ENCODE data around the gene CEP170B.
"Not testable (repeated sequence)": the region's sequence is repeated elsewhere in the genome, so short reads cannot be mapped to it uniquely, and the experiment has no call there.

The CEP170B gene

GRCh38 chr14:104882991-104883660 is 18.1 kb downstream of the CEP170B start:
- Histone ChIP-seq H3K9ac (ENCODE audit: low read depth, low read length, poor library complexity, severe bottlenecking) (no peak overlapping the region), H2AFZ (ENCODE audit: low read length) (no peak overlapping the region), H3K9me2 (replicated peaks; ENCODE audit: low read depth, low read length) (no peaks in the 10 kb centered on the region), H3K9me3 (ENCODE audit: insufficient read depth, low read depth, low read length) (no peaks in the 10 kb centered on the region), H3K4me3 (ENCODE audit: low read length, poor library complexity, severe bottlenecking) (no peak overlapping the region), H3F3A (ENCODE audit: low read depth) (no peaks in the 10 kb centered on the region), H3K36me3 (ENCODE audit: insufficient read depth, low read length) (no peaks in the 10 kb centered on the region), H4K20me1 (ENCODE audit: insufficient read depth, low read length, poor library complexity, severe bottlenecking) (no peaks in the 10 kb centered on the region), H3K4me2 (ENCODE audit: low read depth, low read length, poor library complexity, severe bottlenecking) (no peak overlapping the region), H3K27me3 (ENCODE audit: insufficient read depth, low read length, poor library complexity, severe bottlenecking) (no peaks in the 10 kb centered on the region), H3K4me1 (ENCODE audit: insufficient read depth, low read length, poor library complexity, severe bottlenecking) (no peaks in the 10 kb centered on the region), H3K79me2 (ENCODE audit: insufficient read depth, low read length) (no peaks in the 10 kb centered on the region)
- TF ChIP-seq CTCF (conservative IDR thresholded peaks at IDR 0.05; ENCODE audit: low read length) = no peak
- no peak for TF ChIP-seq EZH2phosphoT487 (IDR thresholded peaks at IDR 0.05; ENCODE audit: borderline replicate concordance)

GRCh38 chr14:104883681-104884361 is 18.8 kb downstream of the CEP170B start:
- Histone ChIP-seq H3K79me2 (ENCODE audit: insufficient read depth, low read length) (no peaks in the 10 kb centered on the region), H3K9me2 (replicated peaks; ENCODE audit: low read depth, low read length) (no peaks in the 10 kb centered on the region), H3K4me3 (ENCODE audit: low read length, poor library complexity, severe bottlenecking) (no peak overlapping the region), H3K27me3 (ENCODE audit: insufficient read depth, low read length, poor library complexity, severe bottlenecking) (no peaks in the 10 kb centered on the region), H2AFZ (ENCODE audit: low read length) (no peak overlapping the region), H3K4me2 (ENCODE audit: low read depth, low read length, poor library complexity, severe bottlenecking) (no peak overlapping the region), H3K4me1 (ENCODE audit: insufficient read depth, low read length, poor library complexity, severe bottlenecking) (no peaks in the 10 kb centered on the region), H3F3A (ENCODE audit: low read depth) (no peaks in the 10 kb centered on the region), H3K9me3 (ENCODE audit: insufficient read depth, low read depth, low read length) (no peaks in the 10 kb centered on the region), H3K36me3 (ENCODE audit: insufficient read depth, low read length) (no peaks in the 10 kb centered on the region), H3K9ac (ENCODE audit: low read depth, low read length, poor library complexity, severe bottlenecking) (no peak overlapping the region), H4K20me1 (ENCODE audit: insufficient read depth, low read length, poor library complexity, severe bottlenecking) (no peaks in the 10 kb centered on the region)
- no peak for TF ChIP-seq CTCF (conservative IDR thresholded peaks at IDR 0.05; ENCODE audit: low read length)
- TF ChIP-seq EZH2phosphoT487 (IDR thresholded peaks at IDR 0.05; ENCODE audit: borderline replicate concordance) = no peak

- not testable (repeated sequence) for H3K36me3 ChIP-seq (ENCODE audit: insufficient read depth, low read length); H3K27me3 ChIP-seq (ENCODE audit: insufficient read depth, low read length, poor library complexity, severe bottlenecking); H3K79me2 ChIP-seq (ENCODE audit: insufficient read depth, low read length)
These were observed 19.3 kb downstream of the CEP170B start for GRCh38 chr14:104884381-104884780.

More at GRCh38 chr14:104884381-104884780, 19.3 kb downstream of the CEP170B start:
- not testable (repeated sequence) for H4K20me1 ChIP-seq (ENCODE audit: insufficient read depth, low read length, poor library complexity, severe bottlenecking); H3K4me1 ChIP-seq (ENCODE audit: insufficient read depth, low read length, poor library complexity, severe bottlenecking); H3K4me2 ChIP-seq (ENCODE audit: low read depth, low read length, poor library complexity, severe bottlenecking); H3K9me2 ChIP-seq (replicated peaks; ENCODE audit: low read depth, low read length); H3K9ac ChIP-seq (ENCODE audit: low read depth, low read length, poor library complexity, severe bottlenecking); H3F3A ChIP-seq (ENCODE audit: low read depth); H3K4me3 ChIP-seq (ENCODE audit: low read length, poor library complexity, severe bottlenecking); H3K9me3 ChIP-seq (ENCODE audit: insufficient read depth, low read depth, low read length); H2AFZ ChIP-seq (ENCODE audit: low read length)

Data from Loucy (cell line).